H1 (cell line): ENCODE measurements around the gene ENTPD6. TPM values are rescaled to one million over a fixed set of nuclear protein-coding genes. Genes with fewer than 3 reads are reported as not detected.

ENCODE experiments used
- CTCF ChIA-PET: fragments of 300-600 bp; sonication (Branson Sonifier 250); formaldehyde crosslinking; loops from one replicate; lab custom pipeline; 2021; ENCODE audit not compliant: partially characterized antibody; lab: Charles Lee
- POLR2A ChIA-PET: fragments of 300-600 bp; sonication (Branson Sonifier 250); formaldehyde crosslinking; loops from one replicate; lab custom pipeline; 2021; ENCODE audit warnings: inconsistent platforms; ENCODE audit not compliant: partially characterized antibody; lab: Charles Lee
- DNase-seq, 2 experiments: peaks; one replicate each; pipeline versions ENCODE4 v3.0.0 to v3.0.0-alpha.2; 2010 to 2022; ENCODE audit warnings: low spot score in 2 of 2, low read depth in 1 of 2, mixed read lengths in 1 of 2
- FAIRE-seq: peaks from 2 replicates; lab custom pipeline; 2011; peaks lifted over from hg19 to GRCh38; lab: Jason Lieb, UNC
- H2AFZ ChIP-seq: 2 replicates; pipeline ENCODE4 v1.8.1; 2012; ENCODE audit warnings: low read length, inconsistent platforms
- H2AK5ac ChIP-seq: 2 replicates; pipeline ENCODE4 v1.6.1; 2013; ENCODE audit warnings: low read depth, low read length
- H2BK120ac ChIP-seq: replicated peaks from 2 replicates; pipeline ENCODE3; 2013; ENCODE audit warnings: low read depth, low read length, inconsistent platforms
- H2BK12ac ChIP-seq: 2 replicates; pipeline ENCODE4 v1.6.1; 2013; ENCODE audit warnings: low read depth, low read length
- H2BK15ac ChIP-seq: 2 replicates; pipeline ENCODE4 v1.6.1; 2013; ENCODE audit warnings: low read length
- H2BK20ac ChIP-seq: 2 replicates; pipeline ENCODE4 v1.6.1; 2013; ENCODE audit warnings: low read length
- H2BK5ac ChIP-seq: 2 replicates; pipeline ENCODE4 v1.6.1; 2013; ENCODE audit warnings: low read depth, low read length
- H3K14ac ChIP-seq: 2 replicates; pipeline ENCODE4 v1.6.1; 2013; ENCODE audit warnings: inconsistent platforms; ENCODE audit not compliant: insufficient read length
- H3K18ac ChIP-seq: 2 replicates; pipeline ENCODE4 v1.6.1; 2013; ENCODE audit warnings: low read length; ENCODE audit errors: extremely low read depth
- H3K23ac ChIP-seq: 2 replicates; pipeline ENCODE4 v1.6.1; 2013; ENCODE audit warnings: inconsistent platforms; ENCODE audit not compliant: insufficient read length
- H3K23me2 ChIP-seq: 2 replicates; pipeline ENCODE4 v1.6.1; 2013; ENCODE audit warnings: low read depth, low read length
- H3K27ac ChIP-seq: 2 replicates; pipeline ENCODE4 v1.6.1; 2011; ENCODE audit warnings: low read depth, low read length, inconsistent platforms
- H3K27me3 ChIP-seq, 4 experiments: replicated peaks in 1 of 4; 1 replicate in 1 of 4; 2 replicates in 3 of 4; pipeline versions ENCODE4 v1.6.1 to v1.8.1; 2011 to 2013; ENCODE audit warnings: low read length in 3 of 4, mild to moderate bottlenecking in 3 of 4, inconsistent platforms in 2 of 4, mixed read lengths in 2 of 4, moderate library complexity in 1 of 4; ENCODE audit not compliant: control insufficient read depth in 3 of 4, insufficient read depth in 3 of 4; ENCODE audit errors: extremely low read depth in 1 of 4
- H3K36me3 ChIP-seq, 4 experiments: 2 replicates each; pipeline versions ENCODE4 v1.6.1 to v1.8.1; 2011 to 2013; ENCODE audit warnings: mild to moderate bottlenecking in 4 of 4, low read length in 3 of 4, moderate library complexity in 2 of 4, control low read depth in 1 of 4, inconsistent platforms in 1 of 4; ENCODE audit not compliant: insufficient read depth in 4 of 4, control insufficient read depth in 2 of 4
- H3K4ac ChIP-seq: replicated peaks from 2 replicates; pipeline ENCODE3; 2013; ENCODE audit warnings: low read length, low read depth, mixed read lengths, inconsistent platforms; ENCODE audit not compliant: insufficient read length
- H3K4me1 ChIP-seq, 4 experiments: replicated peaks in 1 of 4; 1 replicate in 1 of 4; 2 replicates in 3 of 4; pipeline versions ENCODE4 v1.6.1 to v1.8.1; 2011 to 2013; ENCODE audit warnings: low read length in 3 of 4, inconsistent platforms in 2 of 4, mixed read lengths in 1 of 4; ENCODE audit not compliant: insufficient read depth in 4 of 4, control insufficient read depth in 3 of 4
- H3K4me2 ChIP-seq, 2 experiments: 2 replicates each; pipeline versions ENCODE4 v1.6.1 to v1.8.1; 2011 to 2013; ENCODE audit warnings: low read depth in 2 of 2, low read length in 2 of 2, control low read depth in 1 of 2, inconsistent platforms in 1 of 2, mild to moderate bottlenecking in 1 of 2; ENCODE audit not compliant: insufficient read depth in 1 of 2
- H3K4me3 ChIP-seq, 4 experiments: fragments of 200-600, 300-600 bp in 1 of 4; sonication (generic), shearing (Covaris generic), sonication (Bioruptor Twin) in 1 of 4; 2 replicates each; pipeline versions ENCODE4 v1.5.1 to v1.8.1; 2011 to 2016; ENCODE audit warnings: low read length in 4 of 4, low read depth in 3 of 4, control low read depth in 2 of 4, inconsistent platforms in 2 of 4, mild to moderate bottlenecking in 2 of 4, mixed read lengths in 1 of 4, moderate library complexity in 1 of 4; ENCODE audit not compliant: insufficient read depth in 2 of 4; ENCODE audit errors: extremely low read depth in 1 of 4
- H3K56ac ChIP-seq: replicated peaks from 2 replicates; pipeline ENCODE3; 2013; ENCODE audit warnings: low read depth, mild to moderate bottlenecking, mixed read lengths, low read length, inconsistent platforms; ENCODE audit not compliant: insufficient read length
- H3K79me1 ChIP-seq: 2 replicates; pipeline ENCODE4 v1.6.1; 2013; ENCODE audit warnings: low read depth, low read length, control low read depth
- H3K79me2 ChIP-seq, 2 experiments: 2 replicates each; pipeline versions ENCODE4 v1.6.1 to v1.8.1; 2012 to 2013; ENCODE audit warnings: low read length in 2 of 2, mild to moderate bottlenecking in 2 of 2, inconsistent platforms in 1 of 2; ENCODE audit not compliant: insufficient read depth in 2 of 2, control insufficient read depth in 1 of 2
- H3K9ac ChIP-seq, 4 experiments: replicated peaks in 1 of 4; 1 replicate in 1 of 4; 2 replicates in 3 of 4; pipeline versions ENCODE4 v1.6.1 to v1.8.1; 2011 to 2013; ENCODE audit warnings: low read depth in 3 of 4, low read length in 3 of 4, control low read depth in 2 of 4, mild to moderate bottlenecking in 2 of 4, moderate library complexity in 2 of 4, inconsistent platforms in 1 of 4; ENCODE audit errors: extremely low read depth in 1 of 4
- H3K9me3 ChIP-seq, 2 experiments: 2 replicates each; pipeline versions ENCODE4 v1.6.1 to v1.8.1; 2012 to 2013; ENCODE audit warnings: mild to moderate bottlenecking in 2 of 2, moderate library complexity in 2 of 2, control low read depth in 1 of 2, inconsistent platforms in 1 of 2, low read depth in 1 of 2, low read length in 1 of 2, mixed read lengths in 1 of 2; ENCODE audit not compliant: insufficient read depth in 2 of 2
- H4K20me1 ChIP-seq, 2 experiments: replicated peaks in 1 of 2; 2 replicates each; pipeline versions ENCODE3 to v1.8.1; 2011 to 2013; ENCODE audit warnings: inconsistent platforms in 2 of 2, low read length in 2 of 2, mild to moderate bottlenecking in 1 of 2; ENCODE audit not compliant: insufficient read depth in 2 of 2, control insufficient read depth in 1 of 2
- H4K5ac ChIP-seq: 2 replicates; pipeline ENCODE4 v1.6.1; 2013; ENCODE audit warnings: low read length, low read depth, mixed read lengths, inconsistent platforms; ENCODE audit not compliant: insufficient read length
- H4K8ac ChIP-seq: 2 replicates; pipeline ENCODE4 v1.8.0; 2013; ENCODE audit warnings: mild to moderate bottlenecking, moderate library complexity, low read length, inconsistent platforms; ENCODE audit not compliant: insufficient read depth; ENCODE audit errors: extremely low read depth
- H4K91ac ChIP-seq: replicated peaks from 2 replicates; pipeline ENCODE3; 2013; ENCODE audit warnings: low read length, mixed read lengths, inconsistent platforms; ENCODE audit not compliant: insufficient read length
- BRCA1 ChIP-seq: IDR thresholded peaks from 2 replicates; pipeline ENCODE4 v1.6.1; 2012; ENCODE audit warnings: low read depth, low read length, improper control_type of control experiment
- JUN ChIP-seq: IDR thresholded peaks from 2 replicates; pipeline ENCODE4 v1.6.1; 2011; ENCODE audit warnings: low read depth, mild to moderate bottlenecking, improper control_type of control experiment, low read length
- KDM1A ChIP-seq: fragments of 200-600, 300-600 bp; sonication (generic); IDR thresholded peaks from 2 replicates; pipeline ENCODE4 v1.7.1; 2016; ENCODE audit warnings: mild to moderate bottlenecking, low read length, borderline replicate concordance
- KDM4A ChIP-seq: IDR thresholded peaks from one replicate; pipeline ENCODE4 v1.7.1; 2012; ENCODE audit warnings: low read depth, mild to moderate bottlenecking, moderate library complexity, low read length, inconsistent platforms; ENCODE audit not compliant: severe bottlenecking
- POLR2AphosphoS5 ChIP-seq: IDR thresholded peaks from 2 replicates; pipeline ENCODE4 v1.6.1; 2011; ENCODE audit warnings: low read depth, low read length
- RXRA ChIP-seq: IDR thresholded peaks from 2 replicates; pipeline ENCODE4 v1.6.1; 2011; ENCODE audit warnings: low read depth, mild to moderate bottlenecking, low read length, moderate library complexity; ENCODE audit not compliant: insufficient read depth
- SAP30 ChIP-seq: fragments of 300-600 bp; sonication (generic); IDR thresholded peaks from 2 replicates; pipeline ENCODE4 v1.7.1; 2012; ENCODE audit warnings: low read length, moderate library complexity, mild to moderate bottlenecking, inconsistent platforms; ENCODE audit not compliant: insufficient read depth, insufficient replicate concordance
- SIX5 ChIP-seq: IDR thresholded peaks from 2 replicates; pipeline ENCODE4 v1.6.1; 2011; ENCODE audit warnings: mild to moderate bottlenecking, low read depth, low read length
- SRF ChIP-seq: IDR thresholded peaks from 2 replicates; pipeline ENCODE4 v1.6.1; 2011; ENCODE audit warnings: mild to moderate bottlenecking, low read depth, low read length, moderate library complexity
- TCF12 ChIP-seq: IDR thresholded peaks from 2 replicates; pipeline ENCODE4 v1.6.1; 2011; ENCODE audit warnings: low read depth, mild to moderate bottlenecking, low read length
- TEAD4 ChIP-seq: IDR thresholded peaks from 2 replicates; pipeline ENCODE4 v1.6.1; 2012; ENCODE audit warnings: low read depth, low read length, inconsistent platforms, mixed read lengths
- YY1 ChIP-seq: IDR thresholded peaks from 2 replicates; pipeline ENCODE4 v1.6.1; 2011; ENCODE audit warnings: low read depth, mild to moderate bottlenecking, low read length
- WGBS, 2 experiments: shearing (Covaris generic) in 1 of 2; methylation state at CpG; one replicate each; pipeline versions ENCODE4 v1.1.6 to v1.1.7; 2013 to 2015; ENCODE audit warnings: low lambda C conversion rate in 2 of 2, mixed read lengths in 2 of 2, inconsistent platforms in 1 of 2, low coverage in 1 of 2, missing lambda C conversion rate in 1 of 2; ENCODE audit not compliant: insufficient replicate concordance in 2 of 2, insufficient coverage in 1 of 2, insufficient read length in 1 of 2; ENCODE audit errors: extremely low coverage in 1 of 2, missing lambda C conversion rate in 1 of 2; 5-methylcytosine and 5-hydroxymethylcytosine counted together
- polyA plus RNA-seq, 7 experiments: library from polyadenylated mRNA; depleted of rRNA in 3 of 7; stranded (reverse) in 5 of 7; unstranded in 2 of 7; fragments of >200 nt in 5 of 7; fragments of 200-250 nt in 2 of 7; gene quantifications; 1 replicate in 5 of 7; 2 replicates in 1 of 7; 4 replicates in 1 of 7; pipeline versions ENCODE4 v1.2.1 to v1.2.3, GENCODE V29; 2011 to 2013; ENCODE audit warnings: missing spikeins in 2 of 7, mixed read lengths in 2 of 7
- total RNA-seq: library from RNA; stranded (reverse); fragmentation: NEBNext Ultra II Directional; extraction: Animal tissue kit (Norgen Biotek cat#: 25700); gene quantifications from 2 replicates; pipeline ENCODE4 v1.2.1, GENCODE V29; 2021

The ENTPD6 gene
- total and polyA plus RNA-seq, 2 of the 8 experiments (the other 6 are each of a cell fraction or from before 2014, with no cell fraction given): 47.8 to 57.3 TPM

DNA sequence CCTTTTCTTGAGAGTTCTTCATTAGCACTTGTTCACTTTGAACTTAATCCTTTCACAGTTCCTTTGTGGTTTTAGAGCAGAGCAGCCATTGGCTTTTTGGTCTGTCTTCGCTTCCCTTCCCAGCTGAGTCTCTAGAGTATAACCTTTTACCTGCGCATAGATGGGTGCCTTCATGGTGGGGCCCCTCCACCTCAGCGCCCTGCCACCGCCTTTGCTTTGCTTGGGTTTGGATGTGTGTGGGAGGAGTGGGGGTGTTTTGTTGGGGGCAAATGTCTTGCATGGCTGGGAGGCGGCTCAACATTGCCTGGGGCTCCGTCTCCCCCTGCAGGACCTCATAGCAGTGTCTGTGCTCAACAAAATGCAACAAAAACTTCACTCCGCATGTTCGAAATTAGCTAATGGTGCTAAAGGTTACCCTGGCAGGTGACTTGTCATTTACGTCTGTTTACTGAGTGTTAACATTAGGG is 64.3 kb downstream of the ENTPD6 start:
- Histone ChIP-seq H4K20me1 (no peaks in the 10 kb centered on the region), H2BK120ac (no peak overlapping the region), H3K4me3 (no peak overlapping the region), H2BK12ac (no peak overlapping the region), H3K79me2 (peaks cover 0 to 13% of the 10 kb centered on the region in 2 experiments; a peak in 2 of 4 replicates), H3K56ac (no peak overlapping the region), H2BK15ac (no peak overlapping the region), H3K9me3 (peaks cover 0 to 6% of the 10 kb centered on the region in 2 experiments; a peak in 1 of 4 replicates), H3K14ac (no peak overlapping the region), H4K91ac (no peak overlapping the region), H3K23ac (no peak overlapping the region), H3K4me1 (no peaks in the 10 kb centered on the region), H2BK20ac (no peak overlapping the region), H3K36me3 (peaks cover 2 to 17% (median 9%) of the 10 kb centered on the region in 4 experiments; a peak in 3 of 8 replicates), H2AK5ac (no peak overlapping the region), H2AFZ (no peak overlapping the region), H3K27me3 (no peaks in the 10 kb centered on the region), H3K9ac (no peak overlapping the region), H4K5ac (no peak overlapping the region), H4K8ac (no peak overlapping the region), H3K4ac (no peak overlapping the region), H3K79me1 (peaks cover 13% of the 10 kb centered on the region), H3K18ac (no peak overlapping the region), H2BK5ac (no peak overlapping the region), H3K27ac (no peak overlapping the region), H3K4me2 (no peak overlapping the region), H3K23me2 (no peaks in the 10 kb centered on the region)
- DNase-seq: peak in 1 of 2 experiments; percentile 19
- WGBS, 2 experiments: 94% methylated on average over 9 of the region's 9 CpGs; no CpG with 5 or more reads in 1 of the 2 experiments
- FAIRE-seq: no peak
- ChIA-PET CTCF (interaction anchor here (1.6 kb wide), 1 partner anchor 111 kb away, joined by 3 read pairs; no protein-coding TSS in a partner anchor), POLR2A (interaction anchor here (1.5 to 2.1 kb wide), 2 partner anchors 10 to 12 kb away, joined by 4 to 6 read pairs; partner anchors contain the start of gene PYGB)
- TF ChIP-seq SRF (no peak), KDM4A (no peak), TEAD4 (no peak), RXRA (no peak), KDM1A (no peak), YY1 (no peak), JUN (no peak), SAP30 (no peak), POLR2AphosphoS5 (no peak), SIX5 (no peak), BRCA1 (no peak), TCF12 (no peak)
